Gastroesophageal sphincter (tissue), 4 donors: ENCODE data around the gene HBZ. TPM values are rescaled to one million over a fixed set of nuclear protein-coding genes. Genes with fewer than 3 reads are reported as not detected.
"Not testable (repeated sequence)": the region's sequence is repeated elsewhere in the genome, so short reads cannot be mapped to it uniquely, and the experiment has no call there.

Experiments used
- ATAC-seq: fragments of 150-250 bp; one replicate; pipeline ENCODE4 v1.9.1; 2016; ENCODE audit warnings: mild to moderate bottlenecking, moderate library complexity
- H3K27ac ChIP-seq, 4 donors: fragments of 200-600 bp; sonication (generic) in 3 of 4; 1 replicate in 3 of 4; 2 replicates in 1 of 4; pipeline ENCODE4 v1.5.1; 2016 to 2019
- H3K27me3 ChIP-seq: fragments of 200-600 bp; sonication (generic); one replicate; pipeline ENCODE4 v1.5.1; 2019
- H3K36me3 ChIP-seq, 2 donors: fragments of 200-600 bp; sonication (generic); one replicate each; pipeline ENCODE4 v1.5.1; 2019; ENCODE audit warnings: control low read depth in 1 of 2
- H3K4me1 ChIP-seq, 3 donors: fragments of 200-600 bp; sonication (generic); 1 replicate in 2 of 3; 2 replicates in 1 of 3; pipeline ENCODE4 v1.5.1; 2016 to 2019; ENCODE audit warnings: control low read depth in 2 of 3
- H3K4me3 ChIP-seq, 2 donors: fragments of 200-600 bp; sonication (generic); one replicate each; pipeline ENCODE4 v1.5.1; 2019; ENCODE audit warnings: mild to moderate bottlenecking in 1 of 2, moderate library complexity in 1 of 2
- H3K9me3 ChIP-seq, 3 donors: fragments of 200-600 bp; sonication (generic); one replicate each; pipeline ENCODE4 v1.5.1; 2017 to 2019; ENCODE audit warnings: control low read depth in 2 of 3
- EP300 ChIP-seq: sonication (generic); formaldehyde crosslinking; IDR thresholded peaks from one replicate; pipeline ENCODE4 v1.6.1; 2017; ENCODE audit warnings: antibody characterized with exemption, mild to moderate bottlenecking
- POLR2A ChIP-seq, 2 donors: fragments of 450-650 bp; IDR thresholded peaks; one replicate each; pipeline ENCODE4 v1.6.1; 2017; ENCODE audit warnings: antibody characterized with exemption in 2 of 2, mild to moderate bottlenecking in 2 of 2, moderate library complexity in 1 of 2
- POLR2AphosphoS5 ChIP-seq: sonication (generic); formaldehyde crosslinking; IDR thresholded peaks from one replicate; pipeline ENCODE4 v1.6.1; 2017; ENCODE audit warnings: antibody characterized with exemption
- WGBS, 2 donors: methylation state at CpG; one replicate each; pipeline ENCODE4 v1.1.5; 2018; ENCODE audit warnings: low coverage in 1 of 2; 5-methylcytosine and 5-hydroxymethylcytosine counted together
- total RNA-seq, 4 donors: library from RNA; depleted of rRNA; stranded (reverse); fragments of >200 nt; gene quantifications; one replicate each; pipeline ENCODE4 v1.1.0, GENCODE V29; 2016
- TF ChIP-seq, protein P1 (sequence below), 4 experiments: fragments of 200-600 bp in 2 of 4; fragments of 450-650 bp in 2 of 4; sonication (generic) in 1 of 4; IDR thresholded peaks; one replicate each; pipeline ENCODE4 v1.5.1; 2017 to 2019; ENCODE audit warnings: antibody characterized with exemption in 4 of 4, mild to moderate bottlenecking in 2 of 4, moderate library complexity in 2 of 4

The HBZ gene
- total RNA-seq, 4 donors from 2014 or later = not detected

DNA sequence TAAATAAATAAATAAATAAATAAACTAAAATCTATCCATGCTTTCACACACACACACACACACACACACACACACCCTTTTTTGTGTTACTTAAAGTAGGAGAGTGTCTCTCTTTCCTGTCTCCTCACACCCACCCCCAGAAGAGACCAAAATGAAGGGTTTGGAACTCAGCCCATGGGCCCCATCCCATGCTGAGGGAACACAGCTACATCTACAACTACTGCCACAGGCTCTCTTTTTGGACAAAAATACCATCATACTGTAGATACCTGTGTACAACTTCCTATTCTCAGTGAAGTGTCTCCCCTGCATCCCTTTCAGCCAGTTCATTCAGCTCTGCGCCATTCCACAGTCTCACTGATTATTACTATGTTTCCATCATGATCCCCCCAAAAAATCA is 18.3 kb downstream of the HBZ start:
- Histone ChIP-seq H3K4me1 (peaks cover 0 to 16% (median 7%) of the 10 kb centered on the region in 3 donors), H3K4me3 (no peak overlapping the region), H3K27me3 (peaks cover 86% of the 10 kb centered on the region), H3K9me3 (no peaks in the 10 kb centered on the region), H3K27ac (no peak overlapping the region), H3K36me3 (no peaks in the 10 kb centered on the region)
- WGBS, 2 donors = 0 to 48% methylated on average over 1 of the region's 1 CpG
- no peak for ATAC-seq
- TF ChIP-seq POLR2AphosphoS5 (no peak), EP300 (no peak), POLR2A (IDR thresholded peaks at IDR 0.05) (no peak)
- TF ChIP-seq, protein P1, sequence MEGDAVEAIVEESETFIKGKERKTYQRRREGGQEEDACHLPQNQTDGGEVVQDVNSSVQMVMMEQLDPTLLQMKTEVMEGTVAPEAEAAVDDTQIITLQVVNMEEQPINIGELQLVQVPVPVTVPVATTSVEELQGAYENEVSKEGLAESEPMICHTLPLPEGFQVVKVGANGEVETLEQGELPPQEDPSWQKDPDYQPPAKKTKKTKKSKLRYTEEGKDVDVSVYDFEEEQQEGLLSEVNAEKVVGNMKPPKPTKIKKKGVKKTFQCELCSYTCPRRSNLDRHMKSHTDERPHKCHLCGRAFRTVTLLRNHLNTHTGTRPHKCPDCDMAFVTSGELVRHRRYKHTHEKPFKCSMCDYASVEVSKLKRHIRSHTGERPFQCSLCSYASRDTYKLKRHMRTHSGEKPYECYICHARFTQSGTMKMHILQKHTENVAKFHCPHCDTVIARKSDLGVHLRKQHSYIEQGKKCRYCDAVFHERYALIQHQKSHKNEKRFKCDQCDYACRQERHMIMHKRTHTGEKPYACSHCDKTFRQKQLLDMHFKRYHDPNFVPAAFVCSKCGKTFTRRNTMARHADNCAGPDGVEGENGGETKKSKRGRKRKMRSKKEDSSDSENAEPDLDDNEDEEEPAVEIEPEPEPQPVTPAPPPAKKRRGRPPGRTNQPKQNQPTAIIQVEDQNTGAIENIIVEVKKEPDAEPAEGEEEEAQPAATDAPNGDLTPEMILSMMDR (IDR thresholded peaks at IDR 0.05) = no peak

DNA sequence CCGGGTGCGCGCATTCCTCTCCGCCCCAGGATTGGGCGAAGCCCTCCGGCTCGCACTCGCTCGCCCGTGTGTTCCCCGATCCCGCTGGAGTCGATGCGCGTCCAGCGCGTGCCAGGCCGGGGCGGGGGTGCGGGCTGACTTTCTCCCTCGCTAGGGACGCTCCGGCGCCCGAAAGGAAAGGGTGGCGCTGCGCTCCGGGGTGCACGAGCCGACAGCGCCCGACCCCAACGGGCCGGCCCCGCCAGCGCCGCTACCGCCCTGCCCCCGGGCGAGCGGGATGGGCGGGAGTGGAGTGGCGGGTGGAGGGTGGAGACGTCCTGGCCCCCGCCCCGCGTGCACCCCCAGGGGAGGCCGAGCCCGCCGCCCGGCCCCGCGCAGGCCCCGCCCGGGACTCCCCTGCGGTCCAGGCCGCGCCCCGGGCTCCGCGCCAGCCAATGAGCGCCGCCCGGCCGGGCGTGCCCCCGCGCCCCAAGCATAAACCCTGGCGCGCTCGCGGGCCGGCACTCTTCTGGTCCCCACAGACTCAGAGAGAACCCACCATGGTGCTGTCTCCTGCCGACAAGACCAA is 20.0 kb downstream of the HBZ start, which contains the start of gene HBA2:
Gene HBA2 (plus strand): TSS at position 503 of the 568 bp plus-strand sequence. CDS start 37 bp downstream, at position 540.
- H3K4me3 ChIP-seq, H3K27ac ChIP-seq, ATAC-seq, H3K9me3 ChIP-seq, H3K36me3 ChIP-seq: not testable (repeated sequence)
- WGBS, 2 donors = no CpG with 5 or more reads among the region's 74 CpGs
- Histone ChIP-seq H3K27me3 (peaks cover 79% of the 10 kb centered on the region), H3K4me1 (peaks cover 0 to 15% (median 0%) of the 10 kb centered on the region in 3 donors)

DNA sequence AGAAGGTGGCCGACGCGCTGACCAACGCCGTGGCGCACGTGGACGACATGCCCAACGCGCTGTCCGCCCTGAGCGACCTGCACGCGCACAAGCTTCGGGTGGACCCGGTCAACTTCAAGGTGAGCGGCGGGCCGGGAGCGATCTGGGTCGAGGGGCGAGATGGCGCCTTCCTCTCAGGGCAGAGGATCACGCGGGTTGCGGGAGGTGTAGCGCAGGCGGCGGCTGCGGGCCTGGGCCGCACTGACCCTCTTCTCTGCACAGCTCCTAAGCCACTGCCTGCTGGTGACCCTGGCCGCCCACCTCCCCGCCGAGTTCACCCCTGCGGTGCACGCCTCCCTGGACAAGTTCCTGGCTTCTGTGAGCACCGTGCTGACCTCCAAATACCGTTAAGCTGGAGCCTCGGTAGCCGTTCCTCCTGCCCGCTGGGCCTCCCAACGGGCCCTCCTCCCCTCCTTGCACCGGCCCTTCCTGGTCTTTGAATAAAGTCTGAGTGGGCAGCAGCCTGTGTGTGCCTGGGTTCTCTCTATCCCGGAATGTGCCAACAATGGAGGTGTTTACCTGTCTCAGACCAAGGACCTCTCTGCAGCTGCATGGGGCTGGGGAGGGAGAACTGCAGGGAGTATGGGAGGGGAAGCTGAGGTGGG is 20.9 kb downstream of the HBZ start:
- not testable (repeated sequence) for H3K9me3 ChIP-seq, H3K27ac ChIP-seq, H3K4me3 ChIP-seq, H3K36me3 ChIP-seq, ATAC-seq
- peaks cover 79% of the 10 kb centered on the region for H3K27me3 ChIP-seq
- peaks cover 0 to 16% (median 0%) of the 10 kb centered on the region in 3 donors for H3K4me1 ChIP-seq
- WGBS, 2 donors = no CpG with 5 or more reads among the region's 44 CpGs

DNA sequence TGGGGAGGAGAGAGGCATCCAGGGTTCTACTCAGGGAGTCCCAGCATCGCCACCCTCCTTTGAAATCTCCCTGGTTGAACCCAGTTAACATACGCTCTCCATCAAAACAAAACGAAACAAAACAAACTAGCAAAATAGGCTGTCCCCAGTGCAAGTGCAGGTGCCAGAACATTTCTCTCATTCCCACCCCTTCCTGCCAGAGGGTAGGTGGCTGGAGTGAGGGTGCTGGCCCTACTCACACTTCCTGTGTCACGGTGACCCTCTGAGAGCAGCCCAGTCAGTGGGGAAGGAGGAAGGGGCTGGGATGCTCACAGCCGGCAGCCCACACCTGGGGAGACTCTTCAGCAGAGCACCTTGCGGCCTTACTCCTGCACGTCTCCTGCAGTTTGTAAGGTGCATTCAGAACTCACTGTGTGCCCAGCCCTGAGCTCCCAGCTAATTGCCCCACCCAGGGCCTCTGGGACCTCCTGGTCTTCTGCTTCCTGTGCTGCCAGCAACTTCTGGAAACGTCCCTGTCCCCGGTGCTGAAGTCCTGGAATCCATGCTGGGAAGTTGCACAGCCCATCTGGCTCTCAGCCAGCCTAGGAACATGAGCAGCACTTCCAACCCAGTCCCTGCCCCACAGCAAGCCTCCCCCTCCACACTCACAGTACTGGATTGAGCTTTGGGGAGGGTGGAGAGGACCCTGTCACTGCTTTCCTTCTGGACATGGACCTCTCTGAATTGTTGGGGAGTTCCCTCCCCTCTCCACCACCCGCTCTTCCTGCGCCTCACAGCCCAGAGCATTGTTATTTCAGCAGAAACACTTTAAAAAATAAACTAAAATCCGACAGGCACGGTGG is 21.7 kb downstream of the HBZ start:
- not testable (repeated sequence) for ATAC-seq

DNA sequence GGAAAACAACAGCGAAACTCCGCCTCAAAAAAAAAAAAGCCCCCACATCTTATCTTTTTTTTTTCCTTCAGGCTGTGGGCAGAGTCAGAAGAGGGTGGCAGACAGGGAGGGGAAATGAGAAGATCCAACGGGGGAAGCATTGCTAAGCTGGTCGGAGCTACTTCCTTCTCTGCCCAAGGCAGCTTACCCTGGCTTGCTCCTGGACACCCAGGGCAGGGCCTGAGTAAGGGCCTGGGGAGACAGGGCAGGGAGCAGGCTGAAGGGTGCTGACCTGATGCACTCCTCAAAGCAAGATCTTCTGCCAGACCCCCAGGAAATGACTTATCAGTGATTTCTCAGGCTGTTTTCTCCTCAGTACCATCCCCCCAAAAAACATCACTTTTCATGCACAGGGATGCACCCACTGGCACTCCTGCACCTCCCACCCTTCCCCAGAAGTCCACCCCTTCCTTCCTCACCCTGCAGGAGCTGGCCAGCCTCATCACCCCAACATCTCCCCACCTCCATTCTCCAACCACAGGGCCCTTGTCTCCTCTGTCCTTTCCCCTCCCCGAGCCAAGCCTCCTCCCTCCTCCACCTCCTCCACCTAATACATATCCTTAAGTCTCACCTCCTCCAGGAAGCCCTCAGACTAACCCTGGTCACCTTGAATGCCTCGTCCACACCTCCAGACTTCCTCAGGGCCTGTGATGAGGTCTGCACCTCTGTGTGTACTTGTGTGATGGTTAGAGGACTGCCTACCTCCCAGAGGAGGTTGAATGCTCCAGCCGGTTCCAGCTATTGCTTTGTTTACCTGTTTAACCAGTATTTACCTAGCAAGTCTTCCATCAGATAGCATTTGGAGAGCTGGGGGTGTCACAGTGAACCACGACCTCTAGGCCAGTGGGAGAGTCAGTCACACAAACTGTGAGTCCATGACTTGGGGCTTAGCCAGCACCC is 22.8 kb downstream of the HBZ start:
- TF ChIP-seq POLR2A (IDR thresholded peaks at IDR 0.05) (no peak), EP300 (no peak), POLR2AphosphoS5 (no peak)
- TF ChIP-seq, protein P1 (IDR thresholded peaks at IDR 0.05) = no peak
- 19 to 21% methylated on average over 4 to 7 of the region's 8 CpGs for WGBS, 2 donors
- Histone ChIP-seq H3K27me3 (peaks cover 81% of the 10 kb centered on the region), H3K4me3 (no peak overlapping the region), H3K9me3 (no peaks in the 10 kb centered on the region), H3K4me1 (peaks cover 0 to 22% (median 4%) of the 10 kb centered on the region in 3 donors), H3K27ac (no peak overlapping the region), H3K36me3 (no peaks in the 10 kb centered on the region)
- ATAC-seq = no peak

More for the DNA sequence above, 21.7 kb downstream of the HBZ start:
- not testable (repeated sequence) for H3K27ac ChIP-seq, H3K4me3 ChIP-seq, H3K9me3 ChIP-seq, H3K36me3 ChIP-seq
- Histone ChIP-seq H3K27me3 (peaks cover 79% of the 10 kb centered on the region), H3K4me1 (peaks cover 0 to 16% (median 0%) of the 10 kb centered on the region in 3 donors)
- no CpG with 5 or more reads among the region's 13 CpGs for WGBS, 2 donors

DNA sequence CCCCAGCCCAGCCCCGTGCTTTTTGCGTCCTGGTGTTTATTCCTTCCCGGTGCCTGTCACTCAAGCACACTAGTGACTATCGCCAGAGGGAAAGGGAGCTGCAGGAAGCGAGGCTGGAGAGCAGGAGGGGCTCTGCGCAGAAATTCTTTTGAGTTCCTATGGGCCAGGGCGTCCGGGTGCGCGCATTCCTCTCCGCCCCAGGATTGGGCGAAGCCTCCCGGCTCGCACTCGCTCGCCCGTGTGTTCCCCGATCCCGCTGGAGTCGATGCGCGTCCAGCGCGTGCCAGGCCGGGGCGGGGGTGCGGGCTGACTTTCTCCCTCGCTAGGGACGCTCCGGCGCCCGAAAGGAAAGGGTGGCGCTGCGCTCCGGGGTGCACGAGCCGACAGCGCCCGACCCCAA is 23.6 kb downstream of the HBZ start:
- not testable (repeated sequence) for H3K36me3 ChIP-seq, ATAC-seq, H3K27ac ChIP-seq, H3K9me3 ChIP-seq
- Histone ChIP-seq H3K4me3 (peak overlapping the region in 1 of 2 donors; percentile 18), H3K27me3 (peaks cover 81% of the 10 kb centered on the region), H3K4me1 (peaks cover 5 to 29% (median 11%) of the 10 kb centered on the region in 3 donors)
- no CpG with 5 or more reads among the region's 39 CpGs for WGBS, 2 donors

DNA sequence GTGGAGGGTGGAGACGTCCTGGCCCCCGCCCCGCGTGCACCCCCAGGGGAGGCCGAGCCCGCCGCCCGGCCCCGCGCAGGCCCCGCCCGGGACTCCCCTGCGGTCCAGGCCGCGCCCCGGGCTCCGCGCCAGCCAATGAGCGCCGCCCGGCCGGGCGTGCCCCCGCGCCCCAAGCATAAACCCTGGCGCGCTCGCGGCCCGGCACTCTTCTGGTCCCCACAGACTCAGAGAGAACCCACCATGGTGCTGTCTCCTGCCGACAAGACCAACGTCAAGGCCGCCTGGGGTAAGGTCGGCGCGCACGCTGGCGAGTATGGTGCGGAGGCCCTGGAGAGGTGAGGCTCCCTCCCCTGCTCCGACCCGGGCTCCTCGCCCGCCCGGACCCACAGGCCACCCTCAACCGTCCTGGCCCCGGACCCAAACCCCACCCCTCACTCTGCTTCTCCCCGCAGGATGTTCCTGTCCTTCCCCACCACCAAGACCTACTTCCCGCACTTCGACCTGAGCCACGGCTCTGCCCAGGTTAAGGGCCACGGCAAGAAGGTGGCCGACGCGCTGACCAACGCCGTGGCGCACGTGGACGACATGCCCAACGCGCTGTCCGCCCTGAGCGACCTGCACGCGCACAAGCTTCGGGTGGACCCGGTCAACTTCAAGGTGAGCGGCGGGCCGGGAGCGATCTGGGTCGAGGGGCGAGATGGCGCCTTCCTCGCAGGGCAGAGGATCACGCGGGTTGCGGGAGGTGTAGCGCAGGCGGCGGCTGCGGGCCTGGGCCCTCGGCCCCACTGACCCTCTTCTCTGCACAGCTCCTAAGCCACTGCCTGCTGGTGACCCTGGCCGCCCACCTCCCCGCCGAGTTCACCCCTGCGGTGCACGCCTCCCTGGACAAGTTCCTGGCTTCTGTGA is 24.3 kb downstream of the HBZ start, which contains the start of gene HBA1:
Gene HBA1 (plus strand): TSS at position 204 of the 906 bp plus-strand sequence. CDS start 37 bp downstream, at position 241.
- H3K36me3 ChIP-seq, H3K9me3 ChIP-seq, H3K27ac ChIP-seq, ATAC-seq: not testable (repeated sequence)
- Histone ChIP-seq H3K4me1 (peaks cover 7 to 36% (median 17%) of the 10 kb centered on the region in 3 donors), H3K4me3 (peak within 1 kb of the TSS in 1 of 2 donors; percentile 18), H3K27me3 (peaks cover 78% of the 10 kb centered on the region)
- no CpG with 5 or more reads among the region's 88 CpGs for WGBS, 2 donors
